ENCODE data around the gene TOMM20. TPM values are rescaled to one million over a fixed set of nuclear protein-coding genes. Genes with fewer than 3 reads are reported as not detected.

TOMM20 gene
- total and polyA plus RNA-seq, 9 of the 15 experiments (the other 6 are each of a cell fraction or from before 2014, with no cell fraction given), result 70.6 to 334 (median 159) TPM

DNA sequence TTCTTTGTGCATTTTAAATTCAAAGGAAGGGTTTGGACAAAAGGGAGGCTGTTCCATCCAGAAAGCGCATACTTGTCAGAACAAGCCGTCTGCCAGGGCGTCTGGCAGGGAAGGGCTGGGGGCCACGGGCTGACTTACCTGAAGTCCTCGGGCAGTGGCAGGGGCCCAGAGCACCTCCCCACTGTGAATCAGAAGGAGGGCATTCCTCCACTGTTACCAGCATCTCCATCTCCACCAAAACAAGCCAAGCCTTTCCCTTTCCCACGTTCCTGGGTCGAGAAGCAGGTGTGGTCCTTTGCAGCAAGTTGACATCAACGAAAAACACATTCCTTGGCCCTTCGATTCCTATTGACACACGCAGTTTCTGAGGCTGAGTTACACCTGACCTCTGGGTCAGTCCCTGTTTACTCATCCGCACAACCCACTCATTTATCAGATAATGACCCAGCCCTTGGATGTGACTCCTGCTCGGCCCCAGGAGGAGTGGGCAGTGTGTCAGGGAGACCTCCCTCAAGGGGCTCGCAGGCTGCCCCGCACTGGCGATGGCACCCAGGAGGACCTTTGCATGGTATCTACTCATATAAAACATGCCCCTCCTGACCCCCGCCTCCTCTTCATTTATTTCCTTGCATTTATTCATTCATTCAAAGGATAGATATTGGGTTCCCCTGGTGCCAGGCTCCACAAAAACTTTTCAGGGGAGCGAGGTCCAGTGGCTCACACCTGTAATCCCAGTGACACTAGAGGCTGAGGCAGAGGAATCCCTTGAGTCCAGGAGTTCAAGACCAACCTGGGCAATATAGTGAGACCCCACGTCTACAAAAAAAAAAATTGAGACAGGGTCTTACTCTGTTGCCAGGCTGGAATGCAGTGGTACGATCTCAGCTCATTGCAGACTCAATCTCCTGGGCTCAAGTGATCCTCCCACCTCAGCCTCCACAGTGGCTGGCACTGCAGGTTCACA lies 60.2 kb downstream of the TOMM20 start (continued):
- TF ChIP-seq, protein P1, sequence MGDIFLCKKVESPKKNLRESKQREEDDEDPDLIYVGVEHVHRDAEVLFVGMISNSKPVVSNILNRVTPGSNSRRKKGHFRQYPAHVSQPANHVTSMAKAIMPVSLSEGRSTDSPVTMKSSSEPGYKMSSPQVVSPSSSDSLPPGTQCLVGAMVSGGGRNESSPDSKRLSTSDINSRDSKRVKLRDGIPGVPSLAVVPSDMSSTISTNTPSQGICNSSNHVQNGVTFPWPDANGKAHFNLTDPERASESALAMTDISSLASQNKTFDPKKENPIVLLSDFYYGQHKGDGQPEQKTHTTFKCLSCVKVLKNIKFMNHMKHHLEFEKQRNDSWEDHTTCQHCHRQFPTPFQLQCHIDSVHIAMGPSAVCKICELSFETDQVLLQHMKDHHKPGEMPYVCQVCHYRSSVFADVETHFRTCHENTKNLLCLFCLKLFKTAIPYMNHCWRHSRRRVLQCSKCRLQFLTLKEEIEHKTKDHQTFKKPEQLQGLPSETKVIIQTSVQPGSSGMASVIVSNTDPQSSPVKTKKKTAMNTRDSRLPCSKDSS (IDR thresholded peaks at IDR 0.05; ENCODE audit: low read depth, partially characterized antibody), result no peak
- TF ChIP-seq MYC (IDR thresholded peaks at IDR 0.05; ENCODE audit: low read depth, low read length), result no peak
- TF ChIP-seq MYC (CRISPR knock-in tag; IDR thresholded peaks at IDR 0.05; ENCODE audit: borderline replicate concordance, low read depth), result no peak
- TF ChIP-seq ZNF717 (CRISPR knock-in tag; IDR thresholded peaks at IDR 0.05), result no peak
- TF ChIP-seq, protein P2, sequence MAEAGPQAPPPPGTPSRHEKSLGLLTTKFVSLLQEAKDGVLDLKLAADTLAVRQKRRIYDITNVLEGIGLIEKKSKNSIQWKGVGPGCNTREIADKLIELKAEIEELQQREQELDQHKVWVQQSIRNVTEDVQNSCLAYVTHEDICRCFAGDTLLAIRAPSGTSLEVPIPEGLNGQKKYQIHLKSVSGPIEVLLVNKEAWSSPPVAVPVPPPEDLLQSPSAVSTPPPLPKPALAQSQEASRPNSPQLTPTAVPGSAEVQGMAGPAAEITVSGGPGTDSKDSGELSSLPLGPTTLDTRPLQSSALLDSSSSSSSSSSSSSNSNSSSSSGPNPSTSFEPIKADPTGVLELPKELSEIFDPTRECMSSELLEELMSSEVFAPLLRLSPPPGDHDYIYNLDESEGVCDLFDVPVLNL (CRISPR knock-in tag; IDR thresholded peaks at IDR 0.05; ENCODE audit: low read depth), result no peak
- TF ChIP-seq CCNT2 (IDR thresholded peaks at IDR 0.05; ENCODE audit: borderline replicate concordance, extremely low read depth, insufficient read length, low read depth, low read length), result no peak
- no peak for TF ChIP-seq POLR2B (IDR thresholded peaks at IDR 0.05; ENCODE audit: low read depth, partially characterized antibody)
- TF ChIP-seq NCOA4 (IDR thresholded peaks at IDR 0.05; ENCODE audit: partially characterized antibody), result no peak
- TF ChIP-seq, protein P3, sequence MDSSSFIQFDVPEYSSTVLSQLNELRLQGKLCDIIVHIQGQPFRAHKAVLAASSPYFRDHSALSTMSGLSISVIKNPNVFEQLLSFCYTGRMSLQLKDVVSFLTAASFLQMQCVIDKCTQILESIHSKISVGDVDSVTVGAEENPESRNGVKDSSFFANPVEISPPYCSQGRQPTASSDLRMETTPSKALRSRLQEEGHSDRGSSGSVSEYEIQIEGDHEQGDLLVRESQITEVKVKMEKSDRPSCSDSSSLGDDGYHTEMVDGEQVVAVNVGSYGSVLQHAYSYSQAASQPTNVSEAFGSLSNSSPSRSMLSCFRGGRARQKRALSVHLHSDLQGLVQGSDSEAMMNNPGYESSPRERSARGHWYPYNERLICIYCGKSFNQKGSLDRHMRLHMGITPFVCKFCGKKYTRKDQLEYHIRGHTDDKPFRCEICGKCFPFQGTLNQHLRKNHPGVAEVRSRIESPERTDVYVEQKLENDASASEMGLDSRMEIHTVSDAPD (CRISPR knock-in tag; IDR thresholded peaks at IDR 0.05), result no peak
- TF ChIP-seq FIP1L1 (IDR thresholded peaks at IDR 0.05; ENCODE audit: low read depth, low read length, poor library complexity, severe bottlenecking), result no peak
- no peak for TF ChIP-seq CAMTA2 (CRISPR knock-in tag; conservative IDR thresholded peaks at IDR 0.05)
- TF ChIP-seq TEAD1 (CRISPR knock-in tag; IDR thresholded peaks at IDR 0.05), result no peak
- TF ChIP-seq TAF9B (IDR thresholded peaks at IDR 0.05; ENCODE audit: partially characterized antibody), result no peak
- no peak for TF ChIP-seq SMARCC2 (IDR thresholded peaks at IDR 0.05; ENCODE audit: low read depth)
- no peak for TF ChIP-seq BRF1 (IDR thresholded peaks at IDR 0.05; ENCODE audit: borderline replicate concordance, extremely low read depth, insufficient read length)
- TF ChIP-seq, protein P4, sequence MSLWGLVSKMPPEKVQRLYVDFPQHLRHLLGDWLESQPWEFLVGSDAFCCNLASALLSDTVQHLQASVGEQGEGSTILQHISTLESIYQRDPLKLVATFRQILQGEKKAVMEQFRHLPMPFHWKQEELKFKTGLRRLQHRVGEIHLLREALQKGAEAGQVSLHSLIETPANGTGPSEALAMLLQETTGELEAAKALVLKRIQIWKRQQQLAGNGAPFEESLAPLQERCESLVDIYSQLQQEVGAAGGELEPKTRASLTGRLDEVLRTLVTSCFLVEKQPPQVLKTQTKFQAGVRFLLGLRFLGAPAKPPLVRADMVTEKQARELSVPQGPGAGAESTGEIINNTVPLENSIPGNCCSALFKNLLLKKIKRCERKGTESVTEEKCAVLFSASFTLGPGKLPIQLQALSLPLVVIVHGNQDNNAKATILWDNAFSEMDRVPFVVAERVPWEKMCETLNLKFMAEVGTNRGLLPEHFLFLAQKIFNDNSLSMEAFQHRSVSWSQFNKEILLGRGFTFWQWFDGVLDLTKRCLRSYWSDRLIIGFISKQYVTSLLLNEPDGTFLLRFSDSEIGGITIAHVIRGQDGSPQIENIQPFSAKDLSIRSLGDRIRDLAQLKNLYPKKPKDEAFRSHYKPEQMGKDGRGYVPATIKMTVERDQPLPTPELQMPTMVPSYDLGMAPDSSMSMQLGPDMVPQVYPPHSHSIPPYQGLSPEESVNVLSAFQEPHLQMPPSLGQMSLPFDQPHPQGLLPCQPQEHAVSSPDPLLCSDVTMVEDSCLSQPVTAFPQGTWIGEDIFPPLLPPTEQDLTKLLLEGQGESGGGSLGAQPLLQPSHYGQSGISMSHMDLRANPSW (CRISPR knock-in tag; IDR thresholded peaks at IDR 0.05), result no peak
- no peak for TF ChIP-seq ERF (CRISPR knock-in tag; IDR thresholded peaks at IDR 0.05)
- TF ChIP-seq MAFK (IDR thresholded peaks at IDR 0.05; ENCODE audit: low read length), result no peak
- TF ChIP-seq YBX1 (IDR thresholded peaks at IDR 0.05), result no peak
